ENCODE measurements around the gene MAPKBP1. TPM values are rescaled to one million over a fixed set of nuclear protein-coding genes. Genes with fewer than 3 reads are reported as not detected.
"Not testable (repeated sequence)": the region's sequence is repeated elsewhere in the genome, so short reads cannot be mapped to it uniquely, and the experiment has no call there.

The MAPKBP1 gene
- total RNA-seq, 4 donors from 2014 or later, result 69.3 to 157 (median 81.6) TPM

DNA sequence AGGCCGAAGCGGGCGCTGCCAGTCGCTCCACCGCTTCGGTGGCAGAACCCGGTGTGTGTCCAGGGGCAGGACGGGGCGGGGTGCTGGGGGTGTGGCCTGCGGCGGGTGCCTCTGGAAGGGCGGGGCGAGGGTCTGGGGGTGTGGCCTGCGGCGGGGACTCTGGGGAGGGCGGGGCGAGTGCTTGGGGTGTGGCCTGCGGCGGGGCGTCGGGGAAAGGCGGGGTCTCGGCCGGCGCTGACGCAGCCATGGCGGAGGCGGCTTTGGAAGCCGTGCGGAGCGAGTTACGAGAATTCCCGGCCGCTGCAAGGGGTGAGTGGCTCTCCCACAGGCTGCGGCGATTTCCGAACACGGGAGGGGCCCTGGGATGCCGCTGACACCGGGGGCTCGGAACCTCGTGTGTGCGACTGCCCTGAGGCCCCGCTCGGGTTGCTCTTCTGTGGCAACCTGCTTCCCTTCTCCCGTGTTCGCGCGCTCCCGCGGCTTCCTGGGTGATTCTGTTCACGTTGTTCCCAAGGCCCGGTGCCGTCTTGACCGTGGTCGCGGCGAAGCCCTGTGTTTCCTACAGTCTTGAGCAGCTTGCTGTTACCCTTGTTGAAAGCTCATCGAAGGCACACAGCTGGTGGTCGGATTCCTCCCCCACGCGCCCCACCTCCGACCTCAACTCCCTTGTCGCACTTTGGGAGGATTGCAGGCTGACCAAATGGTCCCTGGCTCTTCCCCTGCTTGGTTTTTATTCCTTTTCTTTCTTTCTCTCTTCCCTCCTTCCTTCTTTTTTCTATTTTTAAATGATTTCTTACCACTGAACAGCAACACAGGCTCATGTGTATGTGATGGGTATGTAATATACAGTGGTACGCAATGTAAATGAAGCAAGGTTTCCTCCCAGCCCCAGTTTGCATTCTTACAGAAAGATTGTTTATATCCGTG lies 53.9 kb downstream of the MAPKBP1 start, which contains the start of gene JMJD7:
Gene JMJD7, plus strand, starts transcription at position 213 of the 927 bp plus-strand sequence. Its CDS starts 33 bp downstream, at position 246.
- peaks cover 43% of the 10 kb centered on the region for H3K36me3 ChIP-seq
- peak; percentile 96 to 97 for DNase-seq (ENCODE audit: low spot score in 2 of 2)
- H3K4me1 ChIP-seq, result peaks cover 58% of the 10 kb centered on the region
- H3K4me3 ChIP-seq, result peak within 1 kb of the TSS; percentile 80
- no peaks in the 10 kb centered on the region for H3K27me3 ChIP-seq
- under 1% methylated on average over 40 of the region's 66 CpGs for WGBS
- peak within 1 kb of the TSS; percentile 90 for H3K27ac ChIP-seq
- no peaks in the 10 kb centered on the region for H3K9me3 ChIP-seq
- TF ChIP-seq EP300 (IDR thresholded peaks at IDR 0.05), result no peak
- TF ChIP-seq, protein P1, sequence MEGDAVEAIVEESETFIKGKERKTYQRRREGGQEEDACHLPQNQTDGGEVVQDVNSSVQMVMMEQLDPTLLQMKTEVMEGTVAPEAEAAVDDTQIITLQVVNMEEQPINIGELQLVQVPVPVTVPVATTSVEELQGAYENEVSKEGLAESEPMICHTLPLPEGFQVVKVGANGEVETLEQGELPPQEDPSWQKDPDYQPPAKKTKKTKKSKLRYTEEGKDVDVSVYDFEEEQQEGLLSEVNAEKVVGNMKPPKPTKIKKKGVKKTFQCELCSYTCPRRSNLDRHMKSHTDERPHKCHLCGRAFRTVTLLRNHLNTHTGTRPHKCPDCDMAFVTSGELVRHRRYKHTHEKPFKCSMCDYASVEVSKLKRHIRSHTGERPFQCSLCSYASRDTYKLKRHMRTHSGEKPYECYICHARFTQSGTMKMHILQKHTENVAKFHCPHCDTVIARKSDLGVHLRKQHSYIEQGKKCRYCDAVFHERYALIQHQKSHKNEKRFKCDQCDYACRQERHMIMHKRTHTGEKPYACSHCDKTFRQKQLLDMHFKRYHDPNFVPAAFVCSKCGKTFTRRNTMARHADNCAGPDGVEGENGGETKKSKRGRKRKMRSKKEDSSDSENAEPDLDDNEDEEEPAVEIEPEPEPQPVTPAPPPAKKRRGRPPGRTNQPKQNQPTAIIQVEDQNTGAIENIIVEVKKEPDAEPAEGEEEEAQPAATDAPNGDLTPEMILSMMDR (IDR thresholded peaks at IDR 0.05), result no peak
- peak; percentile 28 to 70 (median 63) for TF ChIP-seq POLR2AphosphoS5 (IDR thresholded peaks at IDR 0.05)
- peak in 1 of 2 donors; percentile 27 for TF ChIP-seq POLR2A (IDR thresholded peaks at IDR 0.05)

DNA sequence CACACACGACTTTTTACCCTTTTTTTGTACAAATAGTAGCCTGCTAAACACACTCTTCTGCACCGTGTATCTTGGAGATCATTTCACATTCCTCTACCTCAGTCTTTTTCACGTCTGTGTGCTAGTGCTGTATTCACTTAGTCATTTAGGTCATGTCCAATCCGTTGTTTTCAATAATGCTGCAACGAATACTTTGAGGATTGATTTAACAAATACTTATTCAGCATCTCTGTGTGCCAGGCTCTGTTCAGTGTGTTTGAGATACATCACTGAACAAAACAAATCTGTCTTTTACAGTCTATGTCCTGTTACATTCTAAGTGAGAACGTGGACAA lies 54.5 kb downstream of the MAPKBP1 start:
- TF ChIP-seq POLR2A (IDR thresholded peaks at IDR 0.05), result no peak
- TF ChIP-seq EP300 (IDR thresholded peaks at IDR 0.05), result no peak
- no peak for TF ChIP-seq POLR2AphosphoS5 (IDR thresholded peaks at IDR 0.05)
- TF ChIP-seq, protein P1 (IDR thresholded peaks at IDR 0.05), result no peak
- peak overlapping the region; percentile 90 for H3K27ac ChIP-seq
- WGBS, result 6% methylated on average over 6 of the region's 6 CpGs
- H3K36me3 ChIP-seq, result peaks cover 37% of the 10 kb centered on the region
- no peaks in the 10 kb centered on the region for H3K27me3 ChIP-seq
- peak overlapping the region; percentile 80 for H3K4me3 ChIP-seq
- peaks cover 65% of the 10 kb centered on the region for H3K4me1 ChIP-seq
- DNase-seq (ENCODE audit: low spot score in 2 of 2), result no peak
- H3K9me3 ChIP-seq, result no peaks in the 10 kb centered on the region

DNA sequence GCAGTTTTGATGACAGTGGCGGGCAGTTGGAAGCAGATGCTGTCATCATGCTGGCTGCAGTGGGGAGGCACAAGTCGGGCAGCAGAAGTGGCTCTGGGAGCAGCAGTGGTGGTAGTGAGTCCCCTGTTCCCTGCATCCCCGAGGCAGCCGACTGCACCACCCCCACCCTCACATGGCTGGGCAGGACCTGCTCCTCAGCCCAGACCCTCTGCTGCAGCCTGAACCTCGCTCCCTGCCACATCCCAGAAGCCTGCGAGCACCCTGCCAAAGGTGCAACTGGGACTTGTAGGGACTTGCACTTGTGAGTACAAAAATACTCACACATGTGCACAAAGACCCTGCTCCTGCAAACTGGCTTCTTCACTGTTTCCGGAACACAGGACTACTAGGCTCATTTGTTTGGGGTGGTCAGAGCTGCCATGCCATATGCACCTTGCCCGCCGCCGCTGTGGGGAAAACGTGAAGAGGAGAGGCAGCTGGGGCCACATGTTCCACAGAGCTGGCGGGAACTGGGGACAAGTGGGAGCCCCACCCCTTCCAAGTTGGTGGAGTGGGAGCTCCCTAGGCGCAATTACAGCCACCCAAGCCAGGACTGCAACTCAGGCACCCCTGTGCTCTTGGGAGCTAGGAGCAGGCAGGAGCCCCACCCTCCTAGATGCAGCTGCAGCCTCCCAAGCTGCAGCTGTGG lies 55.8 kb downstream of the MAPKBP1 start:
- DNase-seq (ENCODE audit: low spot score in 2 of 2), result no peak
- Histone ChIP-seq H3K4me3 (no peak overlapping the region), H3K27ac (no peak overlapping the region), H3K36me3 (peaks cover 26% of the 10 kb centered on the region), H3K9me3 (no peaks in the 10 kb centered on the region), H3K4me1 (peaks cover 75% of the 10 kb centered on the region), H3K27me3 (no peaks in the 10 kb centered on the region)
- TF ChIP-seq POLR2A (IDR thresholded peaks at IDR 0.05) (no peak), EP300 (IDR thresholded peaks at IDR 0.05) (no peak), POLR2AphosphoS5 (IDR thresholded peaks at IDR 0.05) (no peak)
- TF ChIP-seq, protein P1 (IDR thresholded peaks at IDR 0.05), result no peak
- WGBS, result 66% methylated on average over 10 of the region's 13 CpGs

DNA sequence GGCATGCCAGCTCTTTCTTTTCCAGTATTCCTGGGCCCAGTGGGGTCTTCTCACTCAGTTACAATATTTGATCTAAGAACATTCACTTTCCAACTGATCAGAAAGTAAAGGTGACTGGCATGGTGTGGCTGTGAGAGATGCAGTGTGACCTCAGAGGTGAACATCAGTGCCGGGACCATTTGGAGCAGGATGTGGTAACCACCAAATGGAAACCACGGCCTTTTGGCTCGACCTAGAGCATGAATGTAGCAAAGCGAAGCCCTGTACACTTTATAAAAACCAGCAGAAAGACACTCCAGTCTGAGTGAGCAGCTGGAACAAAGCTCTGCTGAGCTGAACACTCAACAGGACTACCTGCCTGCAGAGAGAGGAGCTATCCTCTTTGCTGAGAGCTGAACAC lies 57.0 kb downstream of the MAPKBP1 start:
- 69% methylated on average over 4 of the region's 4 CpGs for WGBS
- H3K27ac ChIP-seq, result peak overlapping the region; percentile 84
- H3K36me3 ChIP-seq, result peaks cover 27% of the 10 kb centered on the region
- not testable (repeated sequence) for H3K9me3 ChIP-seq; H3K4me3 ChIP-seq; DNase-seq (ENCODE audit: low spot score in 2 of 2); H3K27me3 ChIP-seq
- peaks cover 87% of the 10 kb centered on the region for H3K4me1 ChIP-seq

DNA sequence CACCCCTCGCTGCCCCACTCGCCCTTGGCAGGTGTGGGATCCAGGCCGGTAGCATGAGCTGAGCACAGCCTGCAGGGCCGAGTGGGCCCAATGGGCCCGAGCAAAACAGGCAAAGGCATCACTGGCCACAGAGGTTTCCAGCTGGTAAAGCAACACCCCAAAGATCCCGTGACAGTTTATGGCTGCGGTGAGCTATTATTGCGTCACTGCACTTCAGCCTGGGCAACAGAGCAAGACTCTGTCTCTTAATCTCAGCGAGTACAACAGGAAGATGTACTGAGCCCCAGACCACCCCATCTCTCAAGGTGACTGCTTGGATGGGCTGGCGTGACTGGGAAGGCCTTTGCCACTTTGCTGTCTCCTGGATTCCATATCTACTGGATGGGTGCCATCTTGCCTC lies 57.9 kb downstream of the MAPKBP1 start:
- Histone ChIP-seq H3K9me3 (no peaks in the 10 kb centered on the region), H3K4me3 (no peak overlapping the region), H3K27me3 (no peaks in the 10 kb centered on the region), H3K27ac (peak overlapping the region; percentile 84), H3K36me3 (peaks cover 36% of the 10 kb centered on the region), H3K4me1 (peaks cover 86% of the 10 kb centered on the region)
- 77% methylated on average over 10 of the region's 10 CpGs for WGBS
- DNase-seq (ENCODE audit: low spot score in 2 of 2), result no peak
- TF ChIP-seq, protein P1 (IDR thresholded peaks at IDR 0.05), result no peak
- no peak for TF ChIP-seq POLR2AphosphoS5 (IDR thresholded peaks at IDR 0.05)
- TF ChIP-seq POLR2A (IDR thresholded peaks at IDR 0.05), result no peak
- no peak for TF ChIP-seq EP300 (IDR thresholded peaks at IDR 0.05)
